NCI-H2107 (cell line): ENCODE measurements around the gene GBX1.

ENCODE experiments used
- DNase-seq: peaks from one replicate; lab custom pipeline; 2025; lab: John Stamatoyannopoulos, UW

Gene GBX1

DNA sequence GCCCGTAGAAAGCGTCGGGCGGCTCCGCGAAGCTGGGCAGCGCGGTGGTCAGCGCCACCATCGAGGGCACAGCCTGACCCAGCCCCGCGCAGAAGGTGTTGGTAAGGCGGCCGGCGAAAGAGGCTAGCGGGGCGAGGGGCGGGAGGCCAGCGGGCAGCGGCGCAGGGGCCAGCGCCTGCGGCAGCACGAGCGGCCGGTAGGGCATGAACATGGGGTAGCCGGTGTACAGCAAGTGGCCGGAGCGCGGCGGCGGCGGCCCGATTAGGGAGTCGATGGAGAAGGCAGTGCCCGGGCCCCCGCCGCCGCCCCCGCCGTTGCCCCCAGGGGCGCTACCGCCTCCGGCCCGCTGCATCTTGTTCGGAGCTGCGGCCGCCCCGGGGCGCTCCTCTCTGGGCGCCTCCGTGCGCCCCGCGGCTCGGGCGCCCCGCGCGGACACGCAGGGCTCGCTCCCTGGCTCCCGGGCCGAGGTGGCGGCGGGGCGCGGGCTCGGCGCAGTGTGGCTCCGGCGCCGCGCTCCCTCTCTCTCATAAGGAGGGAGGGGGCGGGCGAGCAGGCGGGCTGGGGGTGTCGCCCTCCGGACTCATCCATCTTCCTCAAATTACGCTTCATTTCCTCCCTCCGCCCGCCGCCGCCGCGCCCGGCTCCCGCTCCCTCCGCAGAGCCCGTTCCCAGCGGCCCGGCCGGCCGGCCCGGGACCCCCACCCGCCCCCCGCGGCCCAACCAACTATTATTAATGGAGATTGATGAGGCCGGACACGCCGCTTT is at the start of gene GBX1:
Gene GBX1, minus strand, starts transcription at position 498 of the 765 bp plus-strand sequence. Its CDS starts 146 bp downstream, at position 352.
- DNase-seq: no peak

DNA sequence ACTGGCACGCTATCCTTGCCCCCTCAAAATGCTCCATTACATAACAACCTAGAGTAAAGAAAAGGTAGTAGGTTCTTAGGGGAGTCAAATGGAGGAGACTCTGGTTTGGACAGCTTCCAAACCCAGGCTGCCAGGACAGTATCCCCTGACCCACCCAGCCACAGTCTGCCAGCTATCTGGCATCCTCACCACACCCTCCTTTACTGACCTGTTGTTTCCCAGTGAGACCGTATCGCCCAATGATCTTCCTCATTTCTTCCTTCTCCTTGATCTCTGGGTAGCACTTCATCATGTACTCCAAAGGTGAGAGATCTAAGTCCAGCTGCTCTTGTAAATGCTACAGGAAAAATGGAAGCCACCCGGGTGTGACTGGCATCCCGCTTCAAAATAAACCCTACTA is 47.9 kb upstream of the GBX1 start:
- DNase-seq: no peak

DNA sequence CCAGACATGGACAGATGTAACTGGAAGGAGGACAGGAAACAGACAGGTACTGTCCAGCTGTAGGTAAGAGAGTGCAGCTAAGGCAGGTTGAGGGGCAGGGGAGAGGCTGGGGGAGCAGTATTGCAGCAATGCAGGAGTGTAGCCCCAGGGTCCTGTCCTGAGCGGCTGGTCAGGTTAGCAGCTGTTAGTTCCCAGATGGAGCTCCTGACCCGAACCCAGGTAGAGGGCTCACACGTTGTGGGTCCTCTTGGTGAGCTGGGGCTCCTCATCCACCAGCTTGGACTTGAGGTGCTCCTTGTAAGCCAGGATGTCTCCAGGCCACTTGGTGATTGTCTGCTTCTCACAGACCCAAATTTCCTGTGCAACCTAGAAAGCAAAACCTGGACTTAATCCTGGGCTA is 46.3 kb upstream of the GBX1 start:
- no peak for DNase-seq

DNA sequence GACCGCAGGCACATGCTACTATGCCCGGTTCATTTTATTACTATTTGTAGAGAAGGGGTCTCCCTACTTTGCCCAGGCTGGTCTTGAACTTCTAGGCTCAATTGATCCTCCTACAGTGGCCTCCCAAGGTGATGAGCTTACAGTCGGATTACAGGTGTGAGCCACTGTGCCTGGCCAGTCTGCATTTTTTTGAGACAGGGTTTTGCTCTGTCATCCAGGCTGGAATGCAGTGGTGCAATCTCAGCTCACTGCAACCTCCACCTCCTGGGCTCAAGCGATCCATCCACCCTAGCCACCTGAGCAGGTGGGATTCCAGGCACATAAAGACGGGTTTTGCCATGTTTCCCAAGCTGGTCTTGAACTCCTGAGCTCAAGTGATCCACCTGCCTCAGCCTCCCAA is 45.1 kb upstream of the GBX1 start:
- no peak for DNase-seq

DNA sequence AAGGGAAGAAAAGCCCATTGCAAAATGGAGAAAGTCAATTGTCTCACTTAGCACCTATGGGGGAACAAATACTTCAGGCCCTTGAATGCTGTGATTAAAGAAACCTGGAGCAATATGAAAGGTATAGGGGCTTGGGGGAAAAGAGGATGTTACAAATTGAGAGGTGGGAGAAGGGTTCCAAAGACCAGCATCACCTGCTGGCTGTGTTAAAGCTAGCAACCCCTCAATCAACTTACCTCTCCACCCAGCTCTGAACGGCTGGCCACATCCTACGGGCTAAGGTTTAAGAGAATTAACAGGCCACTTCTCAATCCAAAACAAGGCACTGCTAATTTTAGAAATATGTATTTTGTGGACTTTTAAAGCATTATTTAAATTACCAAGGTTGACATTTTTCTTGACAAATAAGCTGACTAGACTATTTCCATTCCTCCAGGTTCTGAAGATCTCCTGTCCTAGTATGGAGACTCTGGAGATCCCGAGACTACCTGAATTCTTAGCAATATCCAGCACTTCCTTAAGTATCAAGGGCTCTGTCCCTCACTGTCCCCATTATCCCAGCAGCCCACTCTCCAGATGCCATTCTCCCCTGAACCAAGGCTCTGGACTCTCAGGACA is 43.8 kb upstream of the GBX1 start:
- DNase-seq: no peak

DNA sequence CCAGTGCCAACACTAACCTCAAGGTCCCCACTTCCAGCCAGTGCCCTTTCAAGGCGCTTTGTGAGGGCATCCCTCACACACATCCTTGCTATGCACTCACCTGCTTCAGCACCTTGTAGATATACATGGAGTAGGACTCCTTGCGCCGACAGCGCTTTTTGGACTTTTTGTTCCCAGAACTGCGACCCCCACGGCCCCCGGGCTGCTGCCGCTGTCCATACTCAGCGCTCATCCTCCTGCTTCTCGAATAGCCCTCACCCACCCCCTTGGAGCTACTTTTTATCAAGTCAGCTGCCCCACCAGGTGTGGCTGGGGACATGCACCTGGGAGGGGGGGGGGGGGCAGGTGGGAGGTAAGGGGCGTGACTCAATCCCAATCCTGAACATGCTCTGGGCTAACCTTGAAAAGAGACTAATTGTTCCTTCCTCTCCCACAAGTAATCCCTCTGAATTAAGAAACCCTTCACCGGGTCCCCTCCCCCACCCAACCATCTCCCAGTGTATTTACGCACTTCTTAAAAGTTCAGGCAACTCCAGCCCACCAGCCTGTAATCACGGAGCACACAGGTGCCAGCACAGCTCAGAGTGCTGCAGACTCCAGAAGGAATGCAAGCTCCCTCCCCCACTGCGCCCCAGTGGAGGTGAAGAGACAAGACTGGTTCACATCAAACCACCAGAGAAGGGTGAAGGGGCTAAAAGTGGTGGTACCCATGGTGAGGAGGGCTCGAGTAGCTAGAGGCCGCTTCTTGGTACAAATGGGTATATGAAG is 42.8 kb upstream of the GBX1 start, which contains the start of gene H2BK1:
Gene H2BK1, minus strand, starts transcription at position 402 of the 768 bp plus-strand sequence. Its CDS starts 170 bp downstream, at position 232.
- DNase-seq: no peak

DNA sequence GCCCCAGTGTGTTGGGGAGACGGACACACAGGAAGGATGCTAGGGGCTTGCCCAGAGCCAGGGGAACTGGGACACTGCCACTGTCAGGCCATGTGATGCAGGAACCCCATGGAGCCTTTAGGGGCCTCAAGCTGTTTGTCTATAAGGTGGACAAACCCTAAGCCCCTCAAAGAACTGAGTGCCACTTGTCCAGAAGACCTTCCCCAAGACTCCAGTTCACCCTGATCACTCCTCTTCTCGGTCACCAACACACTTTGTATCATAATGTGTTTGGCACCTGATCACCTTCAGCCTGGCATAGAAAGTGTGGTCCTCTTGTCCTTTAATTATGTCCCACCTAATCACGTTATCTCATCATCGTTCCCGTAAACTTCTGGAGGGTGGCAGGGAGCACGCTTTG is 42.1 kb upstream of the GBX1 start:
- no peak for DNase-seq

DNA sequence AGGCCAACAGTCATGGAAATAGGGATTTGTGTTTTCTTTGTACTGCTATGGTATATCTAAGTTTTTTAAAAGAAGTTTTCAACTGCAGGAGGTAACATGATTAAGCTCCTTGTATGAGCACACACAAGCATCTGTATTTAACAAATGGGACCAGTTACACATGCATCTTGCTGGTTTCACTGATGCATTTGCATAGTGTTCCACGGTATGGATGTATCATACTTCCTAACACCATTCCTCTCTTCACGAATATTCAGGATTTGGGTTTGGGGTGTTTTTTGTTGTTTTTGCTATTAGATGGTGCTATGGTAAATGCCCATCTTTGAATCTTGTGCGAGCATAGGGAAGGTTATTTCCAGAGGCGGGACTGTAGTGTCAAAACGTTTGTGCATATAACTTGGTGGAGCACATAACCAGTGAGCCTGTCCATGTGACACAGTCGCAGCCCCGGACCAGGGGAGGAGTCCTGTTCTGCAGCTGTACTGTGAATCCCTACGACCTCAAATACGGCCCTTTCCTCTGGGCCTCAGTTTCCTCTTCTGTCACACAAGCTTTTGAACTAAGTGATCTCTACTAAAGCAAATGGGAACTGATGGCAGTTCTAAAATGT is 40.9 kb upstream of the GBX1 start:
- no peak for DNase-seq

DNA sequence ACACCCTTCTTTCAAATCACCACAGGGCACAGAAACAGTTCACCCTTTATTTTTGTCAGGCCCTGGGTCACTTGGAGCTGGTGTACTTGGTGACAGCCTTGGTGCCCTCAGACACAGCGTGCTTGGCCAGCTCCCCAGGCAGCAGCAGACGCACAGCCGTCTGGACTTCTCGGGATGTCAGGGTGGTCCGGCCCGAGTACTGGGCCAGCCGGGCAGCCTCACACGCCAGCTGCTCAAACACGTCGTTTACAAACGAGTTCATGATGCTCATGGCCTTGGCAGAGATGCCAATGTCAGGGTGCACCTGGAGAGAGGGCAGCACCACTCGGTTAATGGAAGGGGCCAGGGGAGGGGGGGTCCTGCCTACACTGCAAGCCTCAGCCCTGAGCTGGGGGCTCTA is 40.3 kb upstream of the GBX1 start:
- no peak for DNase-seq

DNA sequence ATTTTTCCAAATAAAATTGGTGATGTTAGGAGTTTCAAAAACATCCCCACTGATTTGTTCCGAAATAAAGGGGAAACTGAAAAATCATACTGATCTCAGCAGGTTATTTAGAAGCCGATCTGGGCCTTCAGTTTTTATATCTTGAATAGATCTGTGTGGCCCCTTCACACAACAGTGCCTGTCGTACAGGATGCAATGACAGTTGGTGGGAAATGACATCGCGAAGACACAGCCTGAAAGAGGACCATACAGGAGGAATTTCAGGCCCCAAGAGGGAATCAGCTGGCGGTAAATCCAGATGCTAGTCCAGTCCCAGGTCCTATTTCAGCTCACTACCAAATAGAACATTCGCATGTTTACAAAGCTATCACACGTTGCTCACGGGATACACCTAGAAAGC is 39.8 kb upstream of the GBX1 start:
- DNase-seq: no peak

DNA sequence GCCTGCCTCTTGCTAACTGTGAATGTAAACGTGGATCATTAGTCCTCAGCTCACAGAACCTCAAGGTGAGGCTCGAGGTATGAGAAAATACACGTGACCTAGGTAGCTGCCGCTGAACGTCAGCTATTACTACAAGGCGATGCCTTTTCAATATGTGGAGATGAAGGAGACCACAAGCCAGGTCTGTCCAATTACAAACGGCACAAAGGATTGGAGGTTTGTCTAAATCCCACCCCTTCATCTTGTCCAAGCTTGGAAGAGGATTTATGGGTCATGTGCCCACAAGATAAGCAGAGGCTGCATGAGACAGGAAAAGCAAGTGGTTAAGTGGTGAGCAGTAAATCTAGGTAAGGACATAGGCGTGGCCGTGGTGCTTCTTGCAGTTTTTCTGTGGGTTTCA is 39.4 kb upstream of the GBX1 start:
- no peak for DNase-seq

DNA sequence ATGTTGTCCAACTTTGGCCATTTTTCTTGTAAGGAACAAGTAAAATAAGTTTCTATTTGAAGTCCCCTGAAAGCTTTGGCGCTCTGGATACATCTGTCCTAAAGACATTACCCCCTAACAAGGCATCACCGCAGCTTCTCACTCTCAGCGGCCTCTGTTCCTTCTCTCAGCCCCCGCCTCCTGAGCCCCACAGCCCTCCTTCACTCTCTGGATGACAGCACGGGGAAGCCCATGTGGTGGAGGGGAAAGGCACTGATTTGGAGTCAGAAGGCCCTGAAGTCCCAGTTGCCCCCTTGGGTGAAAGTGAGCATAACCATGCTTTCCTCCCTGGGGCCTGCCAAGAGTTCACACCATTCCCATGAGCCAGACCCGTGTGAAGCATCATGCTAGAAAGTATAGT is 38.2 kb upstream of the GBX1 start:
- no peak for DNase-seq

DNA sequence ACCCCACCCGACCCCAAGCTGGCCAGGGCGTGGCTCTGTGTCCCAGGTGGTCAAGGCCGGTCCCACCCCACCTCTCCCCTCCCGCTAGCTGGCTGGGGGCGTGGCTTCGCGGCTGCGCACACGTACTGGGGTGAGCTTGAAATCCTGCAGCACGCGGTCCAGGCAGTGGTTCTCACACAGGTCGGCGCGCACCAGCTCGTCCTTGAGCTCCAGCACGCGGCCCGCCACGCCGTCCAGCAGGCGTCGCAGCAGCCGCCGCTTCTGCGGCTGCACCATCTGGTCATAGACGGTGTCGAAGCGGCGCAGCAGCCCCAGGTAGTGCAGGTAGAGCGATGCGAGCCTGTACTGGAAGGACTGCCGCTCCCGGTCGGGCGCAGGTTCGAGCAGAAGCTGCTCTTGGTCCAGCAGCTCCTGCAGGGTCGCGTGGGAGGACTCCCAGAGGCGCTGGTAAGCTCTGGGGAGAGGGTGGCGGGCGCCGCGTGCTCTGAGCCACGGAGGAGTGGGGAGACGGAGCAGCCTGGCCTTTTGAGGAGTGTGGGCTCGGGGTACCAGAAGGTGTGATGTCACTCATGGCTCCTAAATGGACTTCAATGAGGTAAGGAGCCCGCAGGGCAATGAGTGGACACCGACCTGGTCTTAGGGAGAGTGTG is 37.0 kb upstream of the GBX1 start:
- DNase-seq: no peak

DNA sequence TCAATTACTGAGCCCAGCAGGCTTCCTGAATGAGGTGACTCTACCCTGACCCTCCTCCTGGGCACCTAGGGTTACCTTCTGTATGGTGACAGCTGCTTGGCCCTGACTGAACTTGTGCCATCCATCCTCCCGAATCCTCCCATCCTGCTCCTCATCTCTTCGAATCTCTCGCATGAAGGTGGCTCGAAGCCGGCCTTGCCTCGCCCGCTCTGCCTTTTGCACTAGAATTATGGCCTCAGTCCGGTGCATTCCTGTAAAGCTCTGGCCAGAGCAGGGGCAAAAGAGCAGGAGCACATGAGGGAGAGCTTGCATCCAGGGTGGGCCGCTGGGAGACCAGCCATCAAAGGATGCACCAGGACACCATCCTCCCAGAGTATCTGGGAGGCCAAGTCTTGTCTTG is 35.3 kb upstream of the GBX1 start:
- no peak for DNase-seq

DNA sequence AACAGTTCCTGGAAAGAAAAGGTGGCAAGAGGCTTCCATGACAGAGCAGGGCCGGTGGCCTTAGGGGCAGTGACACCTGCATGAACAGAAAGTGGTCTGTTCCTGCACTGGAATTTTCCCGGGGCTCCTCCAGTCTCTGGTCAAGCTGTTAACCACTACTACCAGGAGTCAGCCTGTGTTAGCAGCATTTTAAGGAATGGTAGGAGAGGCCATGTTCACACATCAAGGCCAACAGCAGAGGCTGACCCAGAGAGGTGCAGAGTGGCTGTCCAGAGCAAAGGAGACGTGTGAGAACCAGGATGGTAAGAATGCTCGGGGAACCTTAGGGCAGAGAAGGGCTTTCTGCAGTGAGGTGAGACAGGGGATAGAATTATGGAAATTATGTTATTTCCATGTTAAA is 34.3 kb upstream of the GBX1 start:
- no peak for DNase-seq

DNA sequence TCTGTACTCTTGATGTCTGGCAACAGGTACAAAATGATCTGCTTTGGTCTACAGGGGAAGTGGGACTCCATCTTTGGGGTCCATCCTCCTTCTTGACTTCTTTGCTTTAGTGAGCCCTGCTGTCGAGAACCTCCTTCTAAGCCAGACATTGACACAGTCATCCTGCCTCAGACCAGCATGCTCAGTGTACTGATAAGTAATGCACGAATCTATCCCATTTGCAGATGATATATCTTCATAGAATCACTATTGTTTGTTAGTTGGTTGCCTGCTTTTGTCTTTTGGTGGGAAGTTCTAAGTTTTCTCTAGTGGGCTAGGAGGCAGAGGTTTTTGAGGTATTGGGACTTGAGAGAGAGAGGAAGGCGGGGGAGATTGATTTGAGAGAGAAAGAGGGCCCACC is 33.9 kb upstream of the GBX1 start:
- no peak for DNase-seq

DNA sequence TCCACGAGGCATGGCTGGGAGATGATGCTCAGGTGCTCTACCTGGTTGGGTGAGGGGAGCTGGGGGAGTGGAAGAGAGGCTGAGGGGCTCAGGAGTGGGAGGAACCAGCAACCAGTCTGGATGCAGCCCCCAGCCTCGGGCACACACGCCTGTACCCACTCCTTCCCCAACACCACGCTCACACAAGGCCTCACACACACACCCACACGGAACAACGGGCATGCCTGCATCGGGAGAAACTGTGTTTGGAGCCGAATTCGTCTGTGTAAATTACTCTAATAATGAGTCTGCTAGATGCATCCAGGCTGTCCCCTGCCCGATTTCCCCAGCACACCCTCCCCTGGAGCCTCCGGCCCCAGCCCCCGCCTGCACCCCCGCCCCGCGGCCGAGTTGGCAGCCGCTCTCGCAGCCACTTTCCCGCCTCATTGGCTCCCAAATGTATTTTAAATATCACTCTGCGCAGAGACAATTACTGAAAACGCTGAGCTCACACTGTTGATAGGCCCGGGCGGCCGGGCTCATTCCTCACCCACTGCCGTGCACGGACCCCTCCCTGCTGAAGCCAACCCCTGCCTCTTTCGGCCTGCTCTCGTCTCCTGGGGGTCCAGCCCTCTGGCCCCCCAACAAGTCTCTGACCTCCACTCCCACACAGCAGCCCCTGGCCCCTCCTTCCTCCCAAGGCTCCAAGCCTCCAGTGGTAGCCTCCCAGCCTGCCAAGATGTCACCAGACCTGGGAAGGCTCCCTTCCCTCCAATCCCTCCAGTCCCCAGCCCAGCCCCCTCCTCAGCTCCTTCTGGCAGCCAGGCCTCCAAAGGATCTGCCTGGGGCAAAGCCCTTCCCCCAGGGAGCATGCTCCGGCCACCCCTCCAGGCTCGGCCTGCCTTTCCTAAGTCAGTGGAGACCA is 31.7 kb upstream of the GBX1 start:
- DNase-seq: peak; percentile 34

DNA sequence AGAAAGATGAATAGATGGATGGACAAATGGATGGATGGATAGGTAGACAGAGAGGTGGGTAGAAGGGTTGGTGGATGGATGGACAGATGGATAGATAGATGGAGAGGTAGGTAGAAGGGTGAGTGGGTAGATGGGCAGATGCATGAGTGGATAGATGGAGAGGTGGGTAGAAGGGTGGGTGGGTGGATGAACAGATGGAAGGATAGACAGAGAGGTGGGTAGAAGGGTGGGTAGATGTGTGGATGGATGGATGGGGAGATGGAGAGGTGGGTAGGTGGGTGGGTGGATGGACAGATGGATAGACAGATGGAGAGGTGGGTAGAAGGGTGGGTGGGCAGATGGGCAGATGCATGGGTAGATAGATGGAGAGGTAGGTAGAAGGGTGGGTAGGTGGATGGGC is 30.4 kb upstream of the GBX1 start:
- DNase-seq: no peak

DNA sequence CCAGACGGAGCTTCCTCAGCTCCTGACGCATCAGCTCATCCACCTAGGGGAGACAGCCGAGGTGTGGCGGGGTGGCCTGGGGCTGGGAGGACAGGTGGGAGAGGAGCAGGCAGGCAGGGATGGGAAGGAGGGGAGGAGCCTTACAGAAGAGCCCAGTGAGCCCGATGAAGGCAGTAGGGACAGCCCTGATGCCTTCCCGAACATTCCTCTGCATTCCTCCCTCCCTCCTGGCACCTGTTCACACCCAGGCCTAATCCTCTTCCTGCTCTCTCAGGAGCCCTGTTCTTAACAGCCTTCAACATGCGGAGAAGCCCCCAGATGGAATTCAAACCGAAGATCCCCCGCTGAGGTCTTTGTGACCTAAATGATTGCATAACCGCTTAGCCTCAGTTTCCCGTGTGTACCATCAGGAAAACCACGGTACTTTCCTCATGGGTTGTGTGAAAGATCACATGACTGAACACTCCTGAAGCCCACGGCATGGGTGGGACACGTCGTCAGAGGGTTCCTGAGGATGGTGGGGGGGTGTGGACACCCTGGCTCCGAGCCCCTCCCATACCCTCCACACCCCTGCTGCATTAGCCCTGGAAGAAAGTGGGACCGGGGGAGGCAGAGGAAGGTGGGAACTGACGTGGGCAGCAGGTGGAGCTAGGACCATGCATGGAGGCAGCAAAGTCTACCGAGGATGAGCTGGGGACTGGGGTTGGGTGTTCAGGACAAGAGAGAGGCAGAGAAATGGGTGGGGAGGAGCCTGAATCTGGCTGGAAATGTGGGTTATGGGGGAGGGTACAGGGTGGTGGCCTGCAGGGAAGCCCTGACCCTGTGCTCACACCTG is 28.3 kb upstream of the GBX1 start:
- no peak for DNase-seq

DNA sequence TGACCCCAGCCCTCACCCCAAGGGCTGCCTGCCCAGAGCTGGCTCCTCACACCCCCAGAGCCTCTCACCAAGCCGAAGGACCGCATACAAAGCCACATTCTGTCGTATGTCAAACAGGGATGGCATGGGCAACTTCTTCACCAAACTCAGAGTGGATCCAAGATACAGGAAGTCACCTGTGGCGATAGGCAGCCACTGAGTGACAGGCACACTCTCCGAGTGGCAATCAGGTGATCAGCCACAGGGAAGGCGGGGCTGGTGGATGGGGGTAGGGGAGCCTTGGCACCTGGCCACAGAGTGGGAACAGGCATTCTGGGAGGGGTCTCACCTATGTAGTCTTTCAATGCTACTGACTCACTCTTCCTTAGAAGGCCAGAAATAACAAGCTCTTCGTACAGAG is 26.7 kb upstream of the GBX1 start:
- DNase-seq: no peak
